Esophagus squamous epithelium (tissue), 5 donors: ENCODE data around the gene NOS1. TPM values are rescaled to one million over a fixed set of nuclear protein-coding genes. Genes with fewer than 3 reads are reported as not detected.
"Not testable (repeated sequence)": the region's sequence is repeated elsewhere in the genome, so short reads cannot be mapped to it uniquely, and the experiment has no call there.

Experiments used
- DNase-seq: peaks from one replicate; lab custom pipeline; 2025; lab: John Stamatoyannopoulos, UW
- H3K27ac ChIP-seq, 4 donors: fragments of 200-600 bp; sonication (generic); one replicate each; pipeline ENCODE4 v1.5.1; 2016 to 2019; ENCODE audit warnings: mild to moderate bottlenecking in 1 of 4
- H3K27me3 ChIP-seq, 4 donors: fragments of 200-600 bp; sonication (generic); 1 replicate in 3 of 4; 2 replicates in 1 of 4; pipeline versions ENCODE4 v1.5.1 to v1.6.0; 2017 to 2021; ENCODE audit warnings: antibody characterized with exemption in 1 of 4
- H3K36me3 ChIP-seq, 3 donors: fragments of 200-600 bp; sonication (generic); one replicate each; pipeline ENCODE4 v1.5.1; 2016 to 2019
- H3K4me1 ChIP-seq, 3 donors: fragments of 200-600 bp; sonication (generic); one replicate each; pipeline ENCODE4 v1.5.1; 2017 to 2019
- H3K4me3 ChIP-seq, 4 donors: fragments of 200-600 bp; sonication (generic); 1 replicate in 3 of 4; 2 replicates in 1 of 4; pipeline ENCODE4 v1.5.1; 2016 to 2019; ENCODE audit warnings: mild to moderate bottlenecking in 2 of 4, moderate library complexity in 1 of 4
- H3K9me3 ChIP-seq, 3 donors: fragments of 200-600 bp; sonication (generic); one replicate each; pipeline ENCODE4 v1.5.1; 2016 to 2019
- CTCF ChIP-seq, 6 experiments: fragments of 450-650 bp in 4 of 6; fragments of 200-600 bp in 2 of 6; sonication (generic) in 2 of 6; IDR thresholded peaks; one replicate each; pipeline ENCODE4 v1.5.1; 2016 to 2019; ENCODE audit warnings: antibody characterized with exemption in 6 of 6, mild to moderate bottlenecking in 4 of 6, moderate library complexity in 4 of 6
- POLR2A ChIP-seq, 4 donors: fragments of 450-650 bp; IDR thresholded peaks; one replicate each; pipeline ENCODE4 v1.6.1; 2017; ENCODE audit warnings: antibody characterized with exemption in 4 of 4, mild to moderate bottlenecking in 4 of 4, moderate library complexity in 3 of 4
- WGBS, 2 donors: methylation state at CpG; one replicate each; pipeline ENCODE4 v1.1.5; 2018; 5-methylcytosine and 5-hydroxymethylcytosine counted together
- intact Hi-C: fragments of 100-400 bp; cut with DNase I; formaldehyde crosslinking; loops from one replicate; pipeline ENCODE4 v1.15.0; 2022
- total RNA-seq, 4 donors: library from RNA; depleted of rRNA; stranded (reverse); fragments of >200 nt; gene quantifications; one replicate each; pipeline ENCODE4 v1.1.0, GENCODE V29; 2016
- donor health status: DM: yes; HTN: yes; CAD: no.

The NOS1 gene
- total RNA-seq, 4 donors from 2014 or later: 0.49 to 1.9 (median 1.5) TPM

- 75 to 83% methylated on average over 9 of the region's 9 CpGs for WGBS, 2 donors
- H3K4me1 ChIP-seq: peaks cover 0 to 5% (median 0%) of the 10 kb centered on the region in 3 donors
- H3K36me3 ChIP-seq: no peaks in the 10 kb centered on the region
- H3K9me3 ChIP-seq: no peaks in the 10 kb centered on the region
- no peak for DNase-seq
- TF ChIP-seq CTCF (IDR thresholded peaks at IDR 0.05) (no peak), POLR2A (IDR thresholded peaks at IDR 0.05) (no peak)
- no peak overlapping the region for H3K27ac ChIP-seq
- H3K27me3 ChIP-seq: peaks cover 0 to 25% (median 0%) of the 10 kb centered on the region in 4 donors
- no peak overlapping the region for H3K4me3 ChIP-seq
- intact Hi-C loops: no loop called here
Observed at GRCh38 chr12:117202556-117202955, 158.9 kb downstream of the NOS1 start.

GRCh38 chr12:117202033-117202432 lies 159.4 kb downstream of the NOS1 start:
- Histone ChIP-seq H3K27me3 (peaks cover 0 to 20% (median 0%) of the 10 kb centered on the region in 4 donors), H3K9me3 (no peaks in the 10 kb centered on the region), H3K4me1 (peaks cover 0 to 5% (median 0%) of the 10 kb centered on the region in 3 donors), H3K36me3 (no peaks in the 10 kb centered on the region), H3K4me3 (no peak overlapping the region), H3K27ac (no peak overlapping the region)
- intact Hi-C loops: no loop called here
- no peak for DNase-seq
- TF ChIP-seq CTCF (IDR thresholded peaks at IDR 0.05): no peak
- no peak for TF ChIP-seq POLR2A (IDR thresholded peaks at IDR 0.05)
- WGBS, 2 donors: 80% methylated on average over 9 of the region's 9 CpGs

GRCh38 chr12:117199956-117200744 lies 161.3 kb downstream of the NOS1 start:
- H3K27ac ChIP-seq, intact Hi-C loops: not testable (repeated sequence)
- WGBS, 2 donors: 88 to 91% methylated on average over 7 to 8 of the region's 8 CpGs

GRCh38 chr12:117196334-117196733 lies 165.1 kb downstream of the NOS1 start:
- intact Hi-C loops, DNase-seq: not testable (repeated sequence)

More at GRCh38 chr12:117199956-117200744, 161.3 kb downstream of the NOS1 start:
- not testable (repeated sequence) for H3K27me3 ChIP-seq, H3K9me3 ChIP-seq, H3K4me3 ChIP-seq, H3K36me3 ChIP-seq, H3K4me1 ChIP-seq, DNase-seq

GRCh38 chr12:117195027-117195426 lies 166.4 kb downstream of the NOS1 start:
- intact Hi-C loops, H3K36me3 ChIP-seq, DNase-seq, H3K4me3 ChIP-seq, H3K27me3 ChIP-seq, H3K27ac ChIP-seq, H3K9me3 ChIP-seq: not testable (repeated sequence)
- peaks cover 0 to 19% (median 4%) of the 10 kb centered on the region in 3 donors for H3K4me1 ChIP-seq
- WGBS, 2 donors: 28 to 81% methylated on average over 6 to 9 of the region's 9 CpGs

More at GRCh38 chr12:117196334-117196733, 165.1 kb downstream of the NOS1 start:
- not testable (repeated sequence) for H3K27me3 ChIP-seq, H3K4me3 ChIP-seq, H3K36me3 ChIP-seq, H3K27ac ChIP-seq, H3K9me3 ChIP-seq
- WGBS, 2 donors: 85 to 91% methylated on average over 6 of the region's 6 CpGs
- peaks cover 0 to 11% (median 0%) of the 10 kb centered on the region in 3 donors for H3K4me1 ChIP-seq

GRCh38 chr12:117193903-117194302 lies 167.5 kb downstream of the NOS1 start:
- intact Hi-C loops: no loop called here
- WGBS, 2 donors: 75 to 78% methylated on average over 3 of the region's 3 CpGs
- DNase-seq: no peak
- Histone ChIP-seq H3K36me3 (no peaks in the 10 kb centered on the region), H3K4me1 (peaks cover 5 to 22% (median 10%) of the 10 kb centered on the region in 3 donors), H3K9me3 (no peaks in the 10 kb centered on the region), H3K27ac (no peak overlapping the region), H3K4me3 (no peak overlapping the region), H3K27me3 (no peaks in the 10 kb centered on the region)
- TF ChIP-seq CTCF (IDR thresholded peaks at IDR 0.05) (no peak), POLR2A (IDR thresholded peaks at IDR 0.05) (no peak)

GRCh38 chr12:117192581-117192980 lies 168.8 kb downstream of the NOS1 start:
- intact Hi-C loops, H3K36me3 ChIP-seq, DNase-seq, H3K9me3 ChIP-seq, H3K4me3 ChIP-seq, H3K27me3 ChIP-seq, H3K27ac ChIP-seq: not testable (repeated sequence)
- H3K4me1 ChIP-seq: peaks cover 10 to 35% (median 14%) of the 10 kb centered on the region in 3 donors
- WGBS, 2 donors: 80 to 88% methylated on average over 9 of the region's 9 CpGs
